Mesangial cell (primary cell): ENCODE data around the gene SNX11. TPM values are rescaled to one million over a fixed set of nuclear protein-coding genes. Genes with fewer than 3 reads are reported as not detected.

Source experiments
- total RNA-seq: library from RNA; depleted of rRNA; stranded (reverse); fragments of >200 nt; gene quantifications from 2 replicates; pipeline ENCODE4 v1.2.3, GENCODE V29; 2015

SNX11 gene, protein sequence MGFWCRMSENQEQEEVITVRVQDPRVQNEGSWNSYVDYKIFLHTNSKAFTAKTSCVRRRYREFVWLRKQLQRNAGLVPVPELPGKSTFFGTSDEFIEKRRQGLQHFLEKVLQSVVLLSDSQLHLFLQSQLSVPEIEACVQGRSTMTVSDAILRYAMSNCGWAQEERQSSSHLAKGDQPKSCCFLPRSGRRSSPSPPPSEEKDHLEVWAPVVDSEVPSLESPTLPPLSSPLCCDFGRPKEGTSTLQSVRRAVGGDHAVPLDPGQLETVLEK
- total RNA-seq, result 10.6 and 13.2 TPM in 2 replicates

DNA sequence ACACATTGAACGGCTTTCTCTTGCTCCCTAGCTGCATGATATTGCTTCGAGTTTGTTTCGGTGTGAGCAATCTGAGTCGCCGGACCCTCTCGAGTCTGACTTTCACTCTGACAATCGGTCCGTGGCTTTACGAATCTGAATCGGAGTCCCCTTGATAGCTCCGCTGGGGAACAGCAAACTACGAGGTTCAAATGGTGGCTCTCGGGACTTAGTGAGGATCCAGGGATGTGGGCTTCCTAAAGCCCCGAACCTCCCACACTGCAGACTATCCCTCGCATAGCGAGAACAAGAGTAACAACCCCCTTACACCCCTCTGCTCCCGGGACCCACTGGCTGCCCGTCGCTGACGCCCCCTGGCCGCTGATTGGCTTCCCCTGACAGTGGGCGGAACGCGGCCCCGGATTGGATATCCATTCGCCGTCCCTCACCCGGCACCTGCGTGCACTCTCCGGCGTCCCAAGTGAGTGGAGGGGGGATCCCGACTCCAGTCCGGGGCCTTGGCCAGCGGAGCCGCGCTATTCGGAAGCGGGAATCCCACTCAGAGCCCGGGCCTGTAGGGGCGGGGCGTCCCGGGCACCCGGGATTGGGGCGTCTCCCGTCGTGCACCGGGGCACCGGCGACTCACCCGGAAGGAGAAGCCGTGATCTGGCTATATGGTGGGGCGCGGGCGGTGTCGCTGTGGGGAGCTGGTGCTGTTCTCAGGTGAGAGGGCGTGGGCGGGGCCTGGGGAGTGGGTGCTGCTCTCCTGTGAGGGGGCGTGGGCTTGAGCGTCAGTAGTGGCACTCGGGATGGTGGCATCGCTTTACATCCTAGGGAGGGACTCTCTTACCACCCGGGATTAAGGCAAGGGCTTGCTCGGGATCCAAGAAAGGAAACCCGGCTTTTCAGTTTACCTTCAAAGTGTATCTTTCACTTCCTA lies at the start of gene SNX11:
Gene SNX11, plus strand, starts transcription at position 630 of the 919 bp plus-strand sequence. CDS start 4,278 bp downstream, outside the sequence.

DNA sequence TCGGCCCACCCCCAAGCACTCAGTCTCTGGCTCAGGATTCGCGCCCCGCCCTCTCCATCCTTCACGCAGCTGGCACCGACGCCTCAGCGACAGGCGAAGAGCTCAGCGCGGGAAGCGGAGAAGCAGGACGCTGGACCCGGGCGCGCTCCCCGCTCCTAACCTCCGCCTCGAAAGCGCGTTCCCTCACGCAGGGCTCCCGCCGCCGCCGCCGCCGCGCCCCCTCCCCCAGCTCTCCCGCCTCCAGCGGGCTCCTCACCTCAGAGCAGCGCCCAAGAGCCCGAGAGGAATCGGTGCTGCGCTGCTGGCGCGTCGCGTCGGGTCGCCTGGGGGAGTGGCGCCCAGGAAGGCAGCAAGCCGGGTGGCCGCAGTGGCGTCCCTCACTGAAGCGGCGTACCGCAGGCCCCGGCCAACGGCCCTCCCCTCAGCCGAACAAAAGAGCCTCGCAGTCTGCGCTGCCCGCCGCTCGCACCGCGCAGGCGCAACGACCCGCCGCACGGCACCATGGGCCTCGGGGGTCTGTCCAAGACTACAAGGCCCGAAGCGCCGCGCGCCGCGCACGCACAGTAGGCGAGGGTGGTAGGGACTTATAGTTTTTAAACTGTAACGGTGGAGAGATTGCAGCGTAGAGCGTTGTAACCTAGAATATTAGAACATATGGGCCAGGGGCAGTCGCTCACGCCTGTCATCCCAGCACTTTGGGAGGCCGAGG lies 6.4 kb upstream of the SNX11 start, which contains the start of gene CBX1:
Gene CBX1, minus strand, starts transcription at position 467 of the 709 bp plus-strand sequence. CDS start 24,474 bp downstream, outside the sequence.

Other genes with a start within 250 kb of the SNX11 start
- gene SP2, start 211.5 kb upstream of the SNX11 start, total RNA-seq, result 4.9 and 6.0 TPM in 2 replicates
- 23.1 and 33.1 TPM in 2 replicates for gene PNPO, start 166.2 kb upstream of the SNX11 start, total RNA-seq
- 1.3 TPM in 1 of 2 replicates, not detected in the other for gene PRR15L, start 149.9 kb upstream of the SNX11 start, total RNA-seq
- 63.2 and 66.2 TPM in 2 replicates for gene CDK5RAP3, start 136.7 kb upstream of the SNX11 start, total RNA-seq
- gene COPZ2, start 70.0 kb upstream of the SNX11 start, total RNA-seq, result 10.6 and 23.1 TPM in 2 replicates
- gene NFE2L1, start 59.4 kb upstream of the SNX11 start, total RNA-seq, result 129 and 133 TPM in 2 replicates
- gene CBX1, start 6.3 kb upstream of the SNX11 start, total RNA-seq, result 25.2 and 53.6 TPM in 2 replicates